ENCODE results near the gene TRIP10. TPM values are rescaled to one million over a fixed set of nuclear protein-coding genes. Genes with fewer than 3 reads are reported as not detected.

TRIP10 gene
- total RNA-seq, 1 donor from 2014 or later = 16.7 TPM

DNA sequence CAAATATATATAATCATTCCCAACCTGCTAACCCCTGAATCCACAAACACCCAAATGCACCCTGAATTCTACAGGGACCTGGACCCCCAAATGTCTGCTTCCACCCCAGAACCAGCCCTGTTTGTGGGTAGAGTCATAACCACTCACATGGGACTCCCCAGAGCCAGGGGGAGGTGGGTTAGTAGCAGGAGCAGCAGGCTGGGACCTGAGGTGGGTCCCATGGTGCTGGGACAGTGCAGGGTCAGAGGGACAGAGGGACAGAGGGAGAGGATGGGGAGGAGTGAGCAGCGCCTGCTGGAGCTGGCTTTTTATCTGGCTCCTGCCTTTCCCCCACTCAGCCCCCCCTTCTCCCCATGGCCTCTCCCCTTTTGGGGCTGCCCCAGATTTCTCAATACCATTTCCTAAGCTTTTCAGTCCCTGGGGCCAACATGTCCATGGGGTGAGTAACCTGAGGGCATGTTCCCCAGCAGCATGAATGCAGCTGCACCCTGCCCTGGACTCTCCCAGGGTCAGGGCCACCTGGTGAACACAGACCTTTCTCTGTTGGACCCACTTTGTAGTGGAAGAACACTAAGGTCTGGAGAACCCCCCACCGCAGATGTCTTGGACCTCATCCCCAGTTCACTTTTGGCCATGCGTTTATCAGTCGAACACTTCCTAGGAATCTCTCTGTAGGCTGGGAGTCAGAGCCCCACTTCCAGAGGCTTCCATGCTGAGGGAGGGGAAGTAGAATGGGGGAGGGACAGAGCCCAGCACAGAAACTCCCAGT is 18.9 kb upstream of the TRIP10 start, which contains the start of gene C3:
C3 (minus strand) TSS at position 282 of the 769 bp plus-strand sequence; CDS start at position 221, 61 bp downstream.
- H3K4me3 Mint-ChIP-seq (ENCODE audit: unreplicated experiment) = no peak within 1 kb of the TSS
- peaks cover 12% of the 10 kb centered on the region for H3K27me3 Mint-ChIP-seq (ENCODE audit: unreplicated experiment)
- H3K9me3 Mint-ChIP-seq (ENCODE audit: unreplicated experiment) = peaks cover 3% of the 10 kb centered on the region
- DNase-seq = no peak
- H3K4me1 Mint-ChIP-seq (ENCODE audit: low read depth, unreplicated experiment) = peaks cover 4% of the 10 kb centered on the region
- TF ChIP-seq, protein P1, sequence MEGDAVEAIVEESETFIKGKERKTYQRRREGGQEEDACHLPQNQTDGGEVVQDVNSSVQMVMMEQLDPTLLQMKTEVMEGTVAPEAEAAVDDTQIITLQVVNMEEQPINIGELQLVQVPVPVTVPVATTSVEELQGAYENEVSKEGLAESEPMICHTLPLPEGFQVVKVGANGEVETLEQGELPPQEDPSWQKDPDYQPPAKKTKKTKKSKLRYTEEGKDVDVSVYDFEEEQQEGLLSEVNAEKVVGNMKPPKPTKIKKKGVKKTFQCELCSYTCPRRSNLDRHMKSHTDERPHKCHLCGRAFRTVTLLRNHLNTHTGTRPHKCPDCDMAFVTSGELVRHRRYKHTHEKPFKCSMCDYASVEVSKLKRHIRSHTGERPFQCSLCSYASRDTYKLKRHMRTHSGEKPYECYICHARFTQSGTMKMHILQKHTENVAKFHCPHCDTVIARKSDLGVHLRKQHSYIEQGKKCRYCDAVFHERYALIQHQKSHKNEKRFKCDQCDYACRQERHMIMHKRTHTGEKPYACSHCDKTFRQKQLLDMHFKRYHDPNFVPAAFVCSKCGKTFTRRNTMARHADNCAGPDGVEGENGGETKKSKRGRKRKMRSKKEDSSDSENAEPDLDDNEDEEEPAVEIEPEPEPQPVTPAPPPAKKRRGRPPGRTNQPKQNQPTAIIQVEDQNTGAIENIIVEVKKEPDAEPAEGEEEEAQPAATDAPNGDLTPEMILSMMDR (IDR thresholded peaks at IDR 0.05; ENCODE audit: partially characterized antibody, unreplicated experiment) = no peak
- H3K36me3 Mint-ChIP-seq (ENCODE audit: unreplicated experiment) = peaks cover 6% of the 10 kb centered on the region
- no peak within 1 kb of the TSS for H3K27ac Mint-ChIP-seq (ENCODE audit: unreplicated experiment)

DNA sequence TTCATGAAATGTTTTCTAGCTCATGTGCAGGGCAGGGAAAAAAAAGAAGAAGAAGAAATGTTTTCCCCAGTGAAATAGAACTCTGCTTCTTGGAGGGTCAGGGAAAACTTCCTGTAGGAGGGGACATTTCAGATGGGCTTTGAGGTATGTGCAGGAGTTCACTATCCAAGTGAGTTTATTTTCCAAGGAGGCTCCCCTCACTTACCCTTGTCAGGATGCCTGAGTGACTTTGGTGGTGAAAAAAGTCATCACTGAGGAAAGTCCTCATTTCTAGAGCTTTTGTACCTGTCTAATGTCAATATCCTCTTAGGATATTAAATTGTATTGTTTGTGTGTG is 18.4 kb upstream of the TRIP10 start:
- peaks cover 6% of the 10 kb centered on the region for H3K4me1 Mint-ChIP-seq (ENCODE audit: low read depth, unreplicated experiment)
- H3K27ac Mint-ChIP-seq (ENCODE audit: unreplicated experiment) = no peak overlapping the region
- H3K4me3 Mint-ChIP-seq (ENCODE audit: unreplicated experiment) = no peak overlapping the region
- peaks cover 6% of the 10 kb centered on the region for H3K36me3 Mint-ChIP-seq (ENCODE audit: unreplicated experiment)
- H3K27me3 Mint-ChIP-seq (ENCODE audit: unreplicated experiment) = peaks cover 12% of the 10 kb centered on the region
- no peak for DNase-seq
- H3K9me3 Mint-ChIP-seq (ENCODE audit: unreplicated experiment) = peaks cover 3% of the 10 kb centered on the region
- TF ChIP-seq, protein P1 (IDR thresholded peaks at IDR 0.05; ENCODE audit: partially characterized antibody, unreplicated experiment) = no peak

DNA sequence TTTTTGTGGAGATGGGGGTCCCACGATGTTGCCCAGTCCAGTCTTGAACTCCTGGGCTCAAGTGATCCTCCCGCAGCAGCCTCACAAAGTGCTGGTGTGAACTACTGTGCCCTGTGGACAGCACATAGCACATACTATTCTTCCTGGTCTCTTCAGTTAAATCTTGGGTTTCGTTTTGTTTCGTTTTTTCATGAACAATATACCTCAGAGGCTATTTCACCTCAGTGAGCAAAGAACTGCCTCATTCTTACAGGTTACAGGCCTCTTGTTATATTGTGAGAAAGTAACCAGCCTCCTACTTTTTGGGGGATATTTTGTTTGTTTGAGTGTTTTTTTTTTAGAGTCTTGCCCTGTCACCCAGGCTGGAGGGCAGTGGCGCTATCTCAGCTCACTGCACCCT is 17.7 kb upstream of the TRIP10 start:
- H3K4me1 Mint-ChIP-seq (ENCODE audit: low read depth, unreplicated experiment) = peaks cover 6% of the 10 kb centered on the region
- H3K27me3 Mint-ChIP-seq (ENCODE audit: unreplicated experiment) = peaks cover 12% of the 10 kb centered on the region
- DNase-seq = no peak
- TF ChIP-seq, protein P1 (IDR thresholded peaks at IDR 0.05; ENCODE audit: partially characterized antibody, unreplicated experiment) = no peak
- peaks cover 3% of the 10 kb centered on the region for H3K9me3 Mint-ChIP-seq (ENCODE audit: unreplicated experiment)
- peaks cover 6% of the 10 kb centered on the region for H3K36me3 Mint-ChIP-seq (ENCODE audit: unreplicated experiment)
- no peak overlapping the region for H3K4me3 Mint-ChIP-seq (ENCODE audit: unreplicated experiment)
- H3K27ac Mint-ChIP-seq (ENCODE audit: unreplicated experiment) = no peak overlapping the region

DNA sequence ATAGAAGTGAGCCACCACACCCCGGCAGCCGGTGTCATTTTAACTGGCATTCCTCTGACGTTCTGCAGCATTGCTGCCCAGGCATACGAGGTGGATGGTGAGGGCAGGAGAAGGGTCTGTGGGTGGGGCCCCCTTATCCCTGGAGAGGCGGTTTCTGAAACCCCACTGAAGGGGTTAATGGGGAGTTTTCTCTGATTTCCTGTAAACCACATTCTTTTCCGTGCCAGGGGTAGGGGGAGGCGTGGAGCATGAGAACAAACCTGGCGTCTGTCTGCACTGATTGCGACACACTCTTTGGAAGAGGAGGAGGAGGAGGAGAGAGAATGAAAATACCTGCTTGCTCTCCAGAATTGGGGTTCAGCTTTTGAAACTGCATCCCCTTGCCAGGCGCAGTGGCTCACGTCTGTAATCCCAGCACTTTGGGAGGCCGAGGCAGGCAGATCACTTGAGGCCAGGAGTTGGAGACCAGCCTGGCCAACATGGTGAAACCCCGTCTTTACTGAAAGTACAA is 16.3 kb upstream of the TRIP10 start:
- H3K9me3 Mint-ChIP-seq (ENCODE audit: unreplicated experiment) = peaks cover 1% of the 10 kb centered on the region
- H3K4me3 Mint-ChIP-seq (ENCODE audit: unreplicated experiment) = no peak overlapping the region
- no peaks in the 10 kb centered on the region for H3K36me3 Mint-ChIP-seq (ENCODE audit: unreplicated experiment)
- peaks cover 6% of the 10 kb centered on the region for H3K27me3 Mint-ChIP-seq (ENCODE audit: unreplicated experiment)
- peaks cover 2% of the 10 kb centered on the region for H3K4me1 Mint-ChIP-seq (ENCODE audit: low read depth, unreplicated experiment)
- no peak overlapping the region for H3K27ac Mint-ChIP-seq (ENCODE audit: unreplicated experiment)
- TF ChIP-seq, protein P1 (IDR thresholded peaks at IDR 0.05; ENCODE audit: partially characterized antibody, unreplicated experiment) = no peak
- DNase-seq = no peak

DNA sequence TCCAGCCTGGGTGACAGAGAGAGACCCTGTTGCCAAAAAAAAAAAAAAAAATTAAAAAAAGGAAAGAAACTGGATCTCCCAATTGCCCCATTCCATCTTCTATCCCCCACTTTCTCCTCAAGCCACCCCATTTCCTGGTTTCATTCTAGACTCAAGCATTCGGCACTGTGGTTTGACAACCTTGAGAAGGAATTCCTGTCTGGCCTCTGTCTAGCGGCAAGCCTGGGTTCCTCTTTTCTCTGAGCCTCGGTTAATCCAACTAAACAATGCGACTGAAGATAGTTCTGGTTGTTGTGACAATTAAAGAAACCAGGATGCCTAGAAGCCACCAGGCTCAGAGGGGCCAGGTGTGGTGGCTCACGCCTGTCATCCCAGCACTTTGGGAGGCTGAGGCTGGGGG is 15.7 kb upstream of the TRIP10 start:
- H3K9me3 Mint-ChIP-seq (ENCODE audit: unreplicated experiment) = peaks cover 1% of the 10 kb centered on the region
- peaks cover 7% of the 10 kb centered on the region for H3K27me3 Mint-ChIP-seq (ENCODE audit: unreplicated experiment)
- peaks cover 2% of the 10 kb centered on the region for H3K4me1 Mint-ChIP-seq (ENCODE audit: low read depth, unreplicated experiment)
- DNase-seq = no peak
- no peak overlapping the region for H3K4me3 Mint-ChIP-seq (ENCODE audit: unreplicated experiment)
- H3K27ac Mint-ChIP-seq (ENCODE audit: unreplicated experiment) = no peak overlapping the region
- no peaks in the 10 kb centered on the region for H3K36me3 Mint-ChIP-seq (ENCODE audit: unreplicated experiment)
- TF ChIP-seq, protein P1 (IDR thresholded peaks at IDR 0.05; ENCODE audit: partially characterized antibody, unreplicated experiment) = no peak

Measured in glutamatergic neuron (in vitro differentiated cells).